GM18505 (cell line): Measurements from ENCODE around the gene ELMO1.

ENCODE experiments used
- ATAC-seq: cut with Tn5 transposase; IDR thresholded peaks from one replicate; pipeline ENCODE4 v1.9.1; 2021; ENCODE audit not compliant: unreplicated experiment
- POLR2A ChIP-seq: IDR thresholded peaks from 4 replicates; pipeline ENCODE4 v1.6.1; 2011; ENCODE audit warnings: borderline replicate concordance; ENCODE audit not compliant: insufficient read depth, insufficient read length; ENCODE audit errors: extremely low read depth

ELMO1 gene

DNA sequence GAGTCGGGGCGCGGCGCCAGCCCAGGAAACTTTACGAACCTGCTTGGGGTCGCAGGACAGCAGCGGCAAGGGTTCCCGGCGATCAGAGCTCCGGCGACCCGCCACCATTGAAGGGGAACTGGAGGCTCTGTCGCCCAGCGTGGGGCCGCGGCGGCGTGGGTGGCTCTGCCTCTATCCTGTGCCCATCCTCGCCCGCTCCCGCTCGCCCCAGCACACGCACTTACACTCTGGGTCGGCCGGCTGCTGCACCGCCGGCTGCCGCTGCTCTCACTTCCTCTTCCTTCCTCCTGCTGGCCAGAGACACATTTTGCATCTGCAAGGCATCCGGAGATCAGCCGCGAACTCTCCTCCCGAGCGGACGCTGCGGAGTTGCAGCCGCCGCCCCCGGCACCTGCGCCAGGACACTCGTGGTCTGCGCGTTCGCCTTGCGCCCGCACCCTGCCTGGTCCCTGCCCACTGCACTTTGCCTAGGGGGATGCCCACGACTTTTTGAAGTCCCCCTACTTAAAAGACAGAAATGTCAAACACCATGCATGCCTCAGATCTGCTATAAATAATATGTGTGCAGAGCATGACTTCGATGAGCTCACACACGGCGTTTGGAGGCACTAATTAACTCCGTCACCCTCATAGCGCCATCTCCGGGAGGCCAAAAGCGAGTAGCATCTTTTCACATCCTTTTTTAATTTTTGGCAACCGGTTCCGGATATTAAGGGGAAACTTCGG lies at the start of gene ELMO1:
ELMO1 (minus strand) TSS at position 229 of the 726 bp plus-strand sequence. CDS start 106,174 bp downstream, outside the sequence.
- TF ChIP-seq POLR2A: peak; percentile 45
- peak; percentile 91 for ATAC-seq

DNA sequence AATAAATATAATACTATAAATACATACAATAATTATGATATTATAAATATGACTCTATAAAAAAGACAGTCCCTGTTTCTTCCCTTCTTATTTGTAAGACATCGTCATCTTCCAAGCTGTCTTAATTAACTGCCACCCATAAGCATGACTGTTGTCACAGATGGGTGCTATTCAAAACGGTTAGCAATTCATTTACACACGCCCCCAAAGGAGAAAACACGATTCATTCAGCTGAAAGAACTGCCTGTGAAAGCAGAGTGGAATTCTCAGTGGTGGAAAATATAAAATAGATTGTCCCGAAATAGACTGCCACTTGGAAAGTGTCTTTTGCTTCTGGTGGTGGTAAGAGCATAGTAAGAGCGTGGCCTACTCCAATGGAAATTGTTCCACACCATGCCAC lies 48.9 kb upstream of the ELMO1 start:
- ATAC-seq: no peak
- TF ChIP-seq POLR2A: no peak

- no peak for ATAC-seq
- TF ChIP-seq POLR2A: no peak
These were observed 47.0 kb upstream of the ELMO1 start for GRCh38 chr7:37495574-37496184.

- no peak for ATAC-seq
- no peak for TF ChIP-seq POLR2A
These were observed 46.3 kb upstream of the ELMO1 start for GRCh38 chr7:37494926-37495325.

GRCh38 chr7:37493810-37494209 lies 45.1 kb upstream of the ELMO1 start:
- no peak for TF ChIP-seq POLR2A
- no peak for ATAC-seq

GRCh38 chr7:37493123-37493522 lies 44.5 kb upstream of the ELMO1 start:
- no peak for TF ChIP-seq POLR2A
- ATAC-seq: no peak

- no peak for ATAC-seq
- TF ChIP-seq POLR2A: no peak
These were observed 43.4 kb upstream of the ELMO1 start for GRCh38 chr7:37491919-37492694.

DNA sequence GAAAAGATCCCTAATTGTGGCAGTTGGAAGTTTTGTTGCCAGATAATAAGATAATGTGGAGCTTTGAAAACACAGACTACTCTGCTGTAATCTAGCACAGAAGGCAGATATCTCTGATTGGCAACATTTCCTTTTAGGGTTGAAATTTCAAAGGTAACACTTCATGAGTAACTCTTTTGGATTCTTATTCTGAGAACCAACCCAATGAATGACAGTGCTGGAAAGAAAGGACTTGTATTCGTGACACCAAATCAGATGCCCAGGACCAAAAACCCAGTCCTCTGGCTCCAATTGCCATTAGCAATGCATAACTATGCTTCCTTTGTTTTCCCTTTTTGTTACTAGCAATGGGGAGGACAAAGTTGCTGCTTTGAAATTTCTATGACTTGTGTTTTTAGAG lies 41.0 kb upstream of the ELMO1 start:
- no peak for TF ChIP-seq POLR2A
- ATAC-seq: no peak

DNA sequence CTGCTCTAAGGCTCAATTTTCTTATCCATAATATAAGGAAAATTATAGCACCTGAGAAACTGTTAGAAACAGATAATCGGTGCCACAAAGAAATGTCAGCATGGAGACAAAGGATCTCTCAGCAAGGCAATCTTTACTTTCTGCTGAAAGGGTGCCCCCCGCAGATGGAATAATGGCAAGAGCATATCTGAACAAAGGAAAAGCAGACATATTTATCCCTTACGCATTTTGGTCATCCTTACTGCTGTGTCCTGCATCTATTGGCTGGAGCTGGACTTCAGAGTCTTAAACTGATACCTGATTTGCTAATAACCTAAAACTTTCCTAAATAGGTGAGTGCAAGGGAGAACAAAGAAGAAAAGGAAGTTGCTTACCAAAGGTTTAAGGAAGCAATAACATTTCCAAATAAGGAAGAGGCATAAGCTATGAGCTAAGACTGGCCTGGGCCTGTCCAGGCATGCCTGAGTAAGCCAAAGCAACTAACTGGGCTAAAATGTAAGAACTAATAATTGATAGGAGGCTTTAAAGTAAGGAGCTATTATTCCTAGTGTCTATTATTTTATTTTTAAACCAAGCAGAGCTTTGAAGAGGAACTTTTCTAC lies 39.6 kb upstream of the ELMO1 start:
- no peak for TF ChIP-seq POLR2A

GRCh38 chr7:37484426-37485073 lies 35.9 kb upstream of the ELMO1 start:
- no peak for ATAC-seq
- TF ChIP-seq POLR2A: no peak

More for the DNA sequence above, 39.6 kb upstream of the ELMO1 start:
- no peak for ATAC-seq

DNA sequence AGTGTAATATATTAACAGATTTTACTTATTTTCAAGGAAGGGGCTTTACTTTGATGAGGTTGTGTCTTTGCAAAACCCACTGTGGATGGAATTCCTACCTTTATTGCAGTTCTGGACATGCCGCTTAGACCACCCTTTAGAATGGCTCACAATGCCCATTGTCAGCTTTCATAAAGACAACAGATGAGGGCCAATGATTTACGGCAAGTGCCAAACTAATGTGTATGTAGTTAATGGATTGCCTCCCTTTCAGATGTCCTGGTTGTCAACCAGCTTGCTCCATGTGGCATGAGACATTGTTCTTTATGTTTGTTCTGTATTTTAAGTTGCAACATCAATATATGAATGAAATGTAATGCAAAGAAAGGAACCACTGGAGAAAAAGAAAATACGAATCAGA lies 35.0 kb upstream of the ELMO1 start:
- TF ChIP-seq POLR2A: no peak
- no peak for ATAC-seq

DNA sequence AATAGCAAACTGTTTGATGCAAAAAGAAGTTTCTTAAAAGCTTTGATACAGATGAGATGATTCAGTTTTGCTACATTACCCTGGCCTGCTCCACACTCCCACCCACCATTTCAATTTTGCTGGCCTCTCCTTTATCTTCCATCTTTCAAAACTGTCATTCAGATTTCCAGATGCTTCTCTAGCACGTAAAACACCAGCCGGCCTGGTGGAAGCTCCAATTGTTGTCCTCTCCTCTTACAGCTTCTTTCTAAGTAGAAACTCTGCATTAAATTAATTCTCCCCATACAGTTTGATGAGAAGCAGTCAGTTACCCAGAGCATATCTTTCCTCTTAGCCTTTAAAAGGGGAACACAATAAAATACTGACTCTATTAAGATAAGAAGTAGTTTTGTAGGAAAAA lies 34.3 kb upstream of the ELMO1 start:
- TF ChIP-seq POLR2A: no peak

GRCh38 chr7:37482505-37482904 lies 33.8 kb upstream of the ELMO1 start:
- no peak for ATAC-seq
- TF ChIP-seq POLR2A: no peak

More for the DNA sequence above, 34.3 kb upstream of the ELMO1 start:
- no peak for ATAC-seq

- no peak for ATAC-seq
- TF ChIP-seq POLR2A: no peak
These were observed 33.1 kb upstream of the ELMO1 start for GRCh38 chr7:37481722-37482288.
